ENCODE results near the gene TAGLN.

TAGLN gene

DNA sequence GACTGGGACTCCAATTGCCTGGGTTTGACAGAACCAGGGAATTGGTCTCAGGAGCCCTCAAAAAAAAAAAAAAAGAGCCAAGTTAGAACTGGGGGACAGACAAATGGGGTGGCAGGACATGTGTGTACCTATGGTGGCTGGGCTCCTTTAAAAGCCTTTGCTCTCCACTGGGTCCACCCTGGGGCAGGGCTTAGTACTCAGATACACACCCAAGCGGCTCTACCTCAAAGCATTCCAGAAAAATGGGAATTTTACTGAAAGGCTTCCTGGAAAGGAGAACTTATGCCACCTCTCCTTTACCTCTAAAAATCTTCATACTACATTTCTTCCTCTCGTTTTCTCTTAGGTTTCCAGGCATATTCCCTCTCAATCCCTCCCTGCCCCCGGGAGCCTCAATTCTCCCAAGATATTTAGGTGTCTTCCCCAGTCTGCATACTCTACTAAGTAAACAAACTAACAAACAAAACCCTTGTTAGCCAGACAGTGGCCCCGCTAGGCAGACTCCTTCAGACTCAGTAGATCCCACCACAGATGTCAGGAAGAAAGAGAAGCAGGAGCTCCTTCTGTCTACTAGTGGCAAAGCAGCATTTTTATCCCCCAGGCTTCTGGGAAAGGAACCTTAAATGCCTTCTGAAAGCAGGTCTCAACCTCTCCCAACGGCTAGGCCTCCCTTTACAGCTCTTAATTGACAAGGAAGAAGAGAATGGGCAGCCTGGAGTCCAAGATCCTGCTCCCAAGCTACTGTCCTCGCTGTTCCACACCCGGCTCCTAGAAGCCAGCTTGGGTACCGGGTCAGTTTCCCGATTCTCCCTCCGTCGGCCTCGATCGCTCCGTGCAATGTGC is 32.0 kb downstream of the TAGLN start:
- no peak for DNase-seq (ENCODE audit: low read depth)

DNA sequence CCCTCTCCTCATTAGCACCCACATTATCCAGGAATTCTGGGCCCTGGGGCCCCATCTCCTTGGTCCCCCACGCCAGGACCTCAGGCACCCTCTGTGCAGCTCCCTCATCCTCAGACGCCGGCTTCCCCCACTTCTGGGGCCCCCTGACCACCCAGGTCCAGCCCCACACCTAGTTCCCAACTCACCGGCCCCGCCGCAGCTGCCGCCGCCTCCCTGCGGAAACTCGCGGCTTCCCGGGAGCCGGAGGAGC is 32.6 kb downstream of the TAGLN start, which contains the start of gene PCSK7:
PCSK7 (minus strand) TSS at position 232 of the 250 bp plus-strand sequence. CDS start 2,229 bp downstream, outside the sequence.
- DNase-seq (ENCODE audit: low read depth), result no peak

DNA sequence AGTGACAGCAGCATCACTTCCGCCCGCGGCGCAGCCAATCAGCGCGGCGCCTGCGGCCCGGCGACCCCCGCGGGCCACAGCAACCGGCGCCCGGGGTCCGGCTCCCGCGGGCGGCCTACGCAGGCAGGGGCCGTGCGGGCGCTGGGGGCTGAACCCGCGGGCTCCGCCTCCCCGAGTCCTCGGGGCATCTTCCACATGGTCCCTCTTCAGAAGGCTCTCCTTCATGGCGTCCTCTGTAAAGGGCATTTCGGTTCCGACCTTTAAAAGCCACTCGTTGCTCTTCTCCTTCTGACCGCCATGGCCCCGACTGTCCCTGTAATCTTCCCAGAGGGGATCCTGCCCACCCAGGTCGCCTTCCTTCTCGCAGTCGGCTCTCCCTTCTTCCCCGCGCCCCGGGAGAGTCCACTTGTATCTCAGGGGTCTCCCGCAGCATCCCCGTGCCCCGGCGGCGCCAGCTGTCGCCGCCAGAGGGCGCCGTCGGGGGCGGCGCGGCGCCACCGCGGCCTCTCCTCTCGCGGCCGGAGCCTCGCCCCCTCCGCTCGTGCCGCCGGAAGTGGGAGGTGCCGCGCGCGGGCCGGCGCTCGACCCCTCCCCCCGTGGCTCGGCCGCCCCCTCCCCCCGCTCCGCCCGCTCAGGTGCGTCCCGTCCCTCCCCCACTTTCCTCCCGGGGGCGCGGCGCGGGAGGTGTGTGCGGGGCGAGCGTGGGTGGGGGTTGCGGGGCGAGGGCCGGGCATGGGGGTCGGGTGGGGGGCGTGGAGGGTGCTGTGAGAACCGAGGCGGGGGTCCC is 33.1 kb downstream of the TAGLN start, which contains the start of gene RNF214:
RNF214 (plus strand) TSS at position 580 of the 787 bp plus-strand sequence. CDS start 1,602 bp downstream, outside the sequence.
- DNase-seq (ENCODE audit: low read depth), result peak; percentile 47

DNA sequence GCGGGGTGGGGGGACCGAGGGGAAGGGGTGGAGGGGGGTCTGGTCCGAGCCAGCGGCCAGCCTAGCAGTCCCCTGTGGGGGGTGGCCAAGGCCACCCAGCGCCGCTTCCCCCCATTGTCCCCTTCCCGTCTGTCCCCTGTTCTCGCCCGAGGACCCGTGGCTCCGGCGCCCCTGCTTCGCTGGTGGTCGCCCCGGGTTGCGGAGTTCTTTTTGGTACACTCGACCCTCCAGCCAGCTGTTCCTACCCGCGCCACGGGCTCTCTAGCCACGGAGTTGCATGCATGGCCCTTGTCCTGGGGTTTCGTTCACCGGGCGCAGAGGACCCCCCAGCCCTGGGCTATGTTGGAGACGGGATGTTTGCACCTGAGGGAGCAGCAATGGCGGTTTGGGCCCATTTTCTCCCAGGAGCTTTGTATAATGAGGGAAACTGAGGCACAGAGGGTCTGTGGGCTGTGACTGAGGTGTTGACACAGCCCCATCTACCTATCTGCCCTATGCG is 33.8 kb downstream of the TAGLN start:
- DNase-seq (ENCODE audit: low read depth), result no peak

DNA sequence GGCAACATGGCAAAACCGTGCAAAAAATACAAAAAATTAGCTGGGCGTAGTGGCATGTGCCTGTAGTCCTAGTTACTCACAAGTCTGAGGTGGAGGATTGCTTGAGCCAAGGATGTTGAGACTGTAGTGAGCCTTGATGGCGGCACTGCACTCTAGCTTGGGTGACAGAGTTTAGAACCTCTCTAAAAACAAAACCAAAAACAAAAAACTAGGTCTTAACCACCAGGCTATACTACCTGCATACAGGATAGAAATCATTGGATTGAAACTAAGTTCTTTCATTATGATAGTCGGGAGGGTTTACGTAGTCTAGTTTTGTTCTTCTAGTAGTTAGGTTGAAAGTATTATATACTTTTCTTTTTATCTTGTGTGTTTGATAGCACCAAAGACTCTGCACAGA is 39.1 kb downstream of the TAGLN start:
- DNase-seq (ENCODE audit: low read depth), result no peak

DNA sequence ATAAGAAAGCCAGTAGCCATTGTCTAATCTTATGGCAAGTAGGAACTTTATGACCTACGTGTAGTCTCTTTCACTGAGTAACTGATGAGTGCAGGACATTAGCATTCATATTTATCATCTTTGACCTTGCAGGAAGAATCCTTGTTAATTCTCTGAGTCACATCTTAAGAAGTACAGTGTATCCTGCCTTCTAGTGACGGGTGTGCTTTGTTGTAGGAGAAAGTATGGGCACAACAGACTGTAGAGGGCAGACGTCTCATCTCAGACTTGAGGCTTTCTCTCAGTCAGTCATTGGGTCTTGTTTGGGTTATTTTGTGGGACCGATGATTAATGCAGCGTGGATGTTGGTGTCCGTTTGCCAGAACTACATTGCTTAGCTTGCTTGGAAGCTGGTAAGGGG is 40.1 kb downstream of the TAGLN start:
- DNase-seq (ENCODE audit: low read depth), result no peak

DNA sequence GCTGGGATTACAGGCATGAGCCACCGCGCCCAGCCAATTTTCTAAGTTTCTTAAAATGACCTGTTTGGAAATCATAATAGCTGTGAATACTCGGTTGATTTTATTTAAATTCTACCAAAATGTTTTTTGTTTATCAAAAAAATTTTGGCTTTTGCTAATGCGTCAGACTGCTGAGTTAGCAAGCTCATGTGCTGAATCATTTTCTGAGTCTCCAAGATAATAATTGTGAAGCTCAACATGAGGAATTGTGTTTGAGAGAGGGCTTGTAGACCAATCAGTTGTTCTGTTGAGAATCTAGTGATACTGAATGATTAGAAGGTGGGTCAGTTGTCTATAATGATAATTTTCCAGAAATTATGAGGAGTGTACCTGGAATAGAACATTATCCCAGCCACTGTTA is 49.2 kb downstream of the TAGLN start:
- DNase-seq (ENCODE audit: low read depth), result no peak

DNA sequence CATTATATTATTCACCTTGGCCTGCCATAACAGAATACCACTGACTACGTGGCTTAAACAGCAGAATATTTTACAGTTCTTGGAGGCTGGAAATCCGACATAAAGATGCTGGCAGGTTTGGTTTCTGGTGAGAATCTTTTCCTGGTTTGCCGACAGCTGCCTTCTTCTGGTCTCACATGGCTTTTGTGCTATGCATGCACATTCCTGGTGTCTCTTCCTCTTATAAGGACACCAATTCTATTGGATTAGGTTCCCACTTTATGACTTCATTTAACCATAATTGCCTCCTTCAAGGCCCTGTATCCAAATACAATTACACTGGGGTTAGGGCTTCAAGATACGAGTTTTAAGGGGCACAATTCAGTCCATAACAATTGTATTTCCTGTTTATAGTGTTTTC is 50.4 kb downstream of the TAGLN start:
- DNase-seq (ENCODE audit: low read depth), result no peak

DNA sequence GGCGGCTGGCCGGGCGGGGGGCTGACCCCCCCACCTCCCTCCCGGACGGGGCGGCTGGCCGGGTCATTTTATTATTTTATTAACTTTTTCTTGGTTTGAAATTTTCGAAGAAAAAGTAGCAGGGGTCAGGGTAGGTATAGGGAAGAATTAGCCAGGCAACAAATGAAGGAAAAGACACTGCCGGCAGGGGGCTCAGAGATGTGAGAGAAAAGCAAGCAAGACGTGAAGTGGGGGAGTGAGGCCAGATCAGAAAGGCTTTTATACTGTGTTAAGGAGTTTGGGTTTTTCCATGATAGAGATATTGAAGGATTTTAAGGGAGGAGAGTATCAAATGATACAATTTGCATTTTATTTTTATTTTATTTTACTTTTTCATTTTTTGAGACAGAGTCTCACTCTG is 52.3 kb downstream of the TAGLN start:
- no peak for DNase-seq (ENCODE audit: low read depth)

DNA sequence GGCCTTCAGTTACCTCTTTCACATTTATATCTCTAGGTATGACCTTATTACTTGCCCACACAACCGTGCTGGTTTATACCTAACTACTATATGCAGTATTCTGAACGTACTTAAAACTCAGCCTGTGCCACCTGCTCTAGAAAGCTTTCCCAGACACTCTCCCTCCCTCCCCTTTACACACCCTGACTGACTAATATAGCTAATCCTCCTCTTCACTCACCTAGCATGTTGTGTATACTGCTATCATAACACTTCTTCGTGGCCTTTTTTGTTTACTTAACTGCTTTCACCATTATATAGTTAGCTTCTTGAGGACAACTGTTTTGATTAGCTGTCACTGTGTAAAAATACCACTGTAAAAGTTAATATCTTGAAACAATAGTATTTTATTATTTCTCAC is 56.8 kb downstream of the TAGLN start:
- no peak for DNase-seq (ENCODE audit: low read depth)

DNA sequence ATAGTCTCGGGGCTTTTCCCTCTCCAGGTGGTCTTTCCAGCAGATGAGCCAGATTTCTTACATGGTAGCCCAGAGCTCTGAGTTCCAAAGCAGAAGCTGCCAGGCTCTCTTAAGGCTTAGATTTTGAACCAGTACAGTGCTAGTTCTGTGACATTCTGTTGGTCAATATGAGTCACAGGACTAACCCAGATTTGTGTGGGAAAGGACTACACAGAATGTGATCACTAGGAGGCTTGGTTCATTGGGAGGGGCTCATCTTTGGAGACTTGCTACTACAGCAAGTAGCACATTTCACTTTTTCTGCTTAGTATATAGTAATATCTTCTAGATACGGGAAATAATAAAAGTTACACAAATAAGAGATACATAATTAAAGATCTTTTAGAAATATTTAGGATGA is 57.4 kb downstream of the TAGLN start:
- DNase-seq (ENCODE audit: low read depth), result no peak
